ENCODE data around the gene BMP8B. TPM values are rescaled to one million over a fixed set of nuclear protein-coding genes. Genes with fewer than 3 reads are reported as not detected.

BMP8B gene
- polyA plus RNA-seq, 3 donors = 1.6 to 2.3 (median 2.3) TPM

DNA sequence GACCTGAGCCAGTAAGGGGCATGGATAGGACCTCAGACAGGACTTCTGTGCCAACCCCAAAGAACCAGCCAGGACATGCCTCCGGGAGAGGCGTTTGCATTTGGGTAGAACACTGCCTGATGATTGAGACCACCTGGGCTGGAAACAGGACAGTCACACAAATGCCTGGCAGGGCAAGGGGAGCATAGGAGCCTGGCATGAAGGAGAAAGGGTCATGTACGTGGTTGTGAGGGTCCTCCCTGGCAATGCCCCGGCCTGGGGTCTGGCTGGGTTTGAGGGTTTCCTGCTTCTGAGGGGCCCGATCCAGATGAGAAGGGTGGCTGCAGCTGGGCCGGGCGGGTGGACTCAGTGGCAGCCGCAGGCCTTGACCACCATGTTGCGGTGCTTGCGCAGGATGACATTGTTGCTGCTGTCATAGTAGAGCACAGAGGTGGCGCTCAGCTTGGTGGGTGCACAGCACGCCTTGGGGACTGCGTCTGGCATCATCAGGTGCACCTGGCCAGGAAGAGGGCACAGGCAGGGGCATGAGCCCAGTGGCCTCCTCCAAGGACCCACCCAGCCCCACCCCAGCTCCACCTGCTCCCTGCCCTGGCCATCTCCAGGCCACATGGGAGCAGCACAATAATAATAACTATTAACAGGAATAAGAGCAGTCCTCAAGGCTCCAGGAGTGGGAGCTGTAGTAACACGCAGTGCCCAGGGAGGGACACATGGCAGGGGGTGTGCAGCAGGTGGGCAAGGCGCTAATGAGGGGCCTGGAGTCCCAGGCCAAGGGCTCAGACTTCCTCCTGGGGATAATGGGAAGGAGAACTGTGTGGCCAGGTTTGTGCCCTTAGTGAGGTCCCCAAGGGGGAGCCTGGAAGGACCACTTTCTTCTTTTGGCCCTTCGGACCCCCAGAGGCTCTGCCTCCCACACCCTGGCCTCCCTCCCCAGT, 28.3 kb downstream of the BMP8B start:
- no peak for DNase-seq (ENCODE audit: low read depth in 3 of 3, low spot score in 2 of 3)

DNA sequence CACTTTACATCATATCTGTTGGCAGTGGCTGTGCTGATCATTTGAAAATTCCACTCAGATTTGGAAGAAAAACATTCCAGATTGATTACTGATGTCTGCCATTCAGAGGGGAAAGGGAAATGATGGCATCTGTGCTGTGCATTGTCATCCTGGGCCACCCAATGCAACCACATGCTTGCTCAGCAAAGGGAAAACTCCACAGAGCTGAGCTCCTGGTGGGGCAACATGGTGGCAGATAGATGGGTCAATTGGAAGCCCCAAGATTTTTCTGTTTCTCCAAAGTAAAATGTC, 29.3 kb downstream of the BMP8B start:
- no peak for DNase-seq (ENCODE audit: low read depth in 3 of 3, low spot score in 2 of 3)

DNA sequence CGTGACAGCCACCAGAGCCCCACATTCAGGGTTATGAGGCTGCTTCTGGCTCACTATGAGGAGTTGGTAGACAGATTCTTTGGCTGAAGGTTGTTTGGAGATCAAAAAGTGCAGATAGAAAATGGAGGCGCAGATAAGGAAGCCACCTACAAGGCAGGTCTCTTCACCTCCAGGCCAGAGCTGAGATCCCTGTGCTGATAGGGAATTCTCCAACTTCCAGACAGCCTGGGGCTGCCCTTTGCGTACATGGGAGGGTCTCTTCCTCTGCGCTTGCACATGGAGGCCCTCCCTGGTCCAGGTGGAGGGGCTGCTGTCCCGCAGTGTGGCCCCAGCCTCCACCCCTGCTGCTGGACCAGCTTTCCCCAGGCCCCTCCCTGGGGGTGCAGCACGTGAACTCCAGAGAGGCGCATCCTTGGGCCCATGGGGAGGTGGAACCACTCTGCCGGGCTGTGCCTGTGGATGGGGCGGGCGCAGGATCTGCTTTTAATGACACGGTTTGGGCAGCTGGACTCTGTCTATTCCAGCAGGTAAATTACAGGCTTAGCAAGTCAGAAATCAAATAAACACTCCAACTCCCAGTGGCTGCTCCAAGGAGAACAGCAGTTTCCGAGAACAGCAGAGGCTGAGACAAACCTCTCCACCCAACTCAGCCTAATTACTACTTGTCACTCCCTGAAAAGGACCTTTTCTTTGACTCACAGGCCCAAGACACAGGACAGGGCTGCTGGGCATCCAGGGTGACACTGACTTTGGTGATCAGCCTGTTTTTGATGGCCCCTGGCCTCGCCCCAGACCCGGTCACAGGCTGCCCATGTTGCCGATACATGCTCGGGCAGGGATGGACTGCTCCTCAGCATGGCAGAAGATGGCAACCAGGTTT, 29.9 kb downstream of the BMP8B start:
- DNase-seq (ENCODE audit: low read depth in 3 of 3, low spot score in 2 of 3) = no peak

DNA sequence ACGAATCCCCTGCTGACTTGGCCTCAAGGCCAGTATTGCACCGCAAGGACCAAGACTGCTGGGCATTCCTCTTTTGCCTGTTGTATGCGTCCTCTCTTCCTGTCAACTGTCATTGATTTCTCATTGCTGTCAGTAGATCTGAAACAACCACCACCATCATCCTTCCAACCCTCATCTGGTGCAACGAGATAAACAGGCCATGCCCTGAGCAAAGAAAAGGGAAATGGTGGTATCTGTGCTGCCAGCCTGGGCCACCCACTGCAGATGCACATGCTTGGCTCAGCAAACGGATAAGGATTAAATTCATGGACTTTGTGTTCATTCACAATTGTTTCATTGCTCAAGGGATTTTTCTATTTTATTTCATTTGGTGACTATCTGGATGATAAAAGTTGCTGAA, 31.2 kb downstream of the BMP8B start:
- DNase-seq (ENCODE audit: low read depth in 3 of 3, low spot score in 2 of 3) = no peak

DNA sequence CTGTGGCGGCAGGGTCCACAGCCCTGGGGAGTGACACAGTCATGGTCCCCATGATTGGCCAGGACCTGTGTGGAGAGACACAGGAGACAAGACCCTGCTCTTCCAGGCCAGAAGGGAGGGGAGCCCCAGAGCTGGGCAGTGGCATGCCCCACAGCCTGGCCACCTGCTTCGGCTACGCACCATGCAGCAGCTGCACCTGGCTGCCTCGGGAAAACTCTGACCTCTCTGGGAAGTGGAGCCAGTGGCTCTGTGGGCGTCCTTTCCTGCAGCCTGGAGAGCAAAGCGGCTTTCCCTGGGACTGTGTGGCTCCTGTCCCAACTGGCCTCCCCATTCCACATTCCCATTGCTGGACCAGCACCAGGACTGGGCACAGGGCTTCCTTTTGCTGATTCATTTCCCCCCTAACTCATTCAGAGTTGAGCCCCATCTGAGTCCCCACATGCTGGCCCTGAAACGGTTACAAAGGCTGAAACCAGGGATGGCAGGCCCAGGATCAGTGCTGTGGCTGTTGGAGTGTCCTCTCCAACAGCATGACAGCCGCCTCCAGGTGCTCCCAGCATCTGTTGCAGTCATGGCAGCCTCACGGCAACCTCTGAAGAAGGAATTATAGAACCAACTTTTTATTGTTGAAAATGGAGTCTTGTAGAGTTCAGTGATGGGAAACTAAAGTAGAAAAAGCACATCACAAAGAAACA, 32.6 kb downstream of the BMP8B start:
- DNase-seq (ENCODE audit: low read depth in 3 of 3, low spot score in 2 of 3) = no peak

DNA sequence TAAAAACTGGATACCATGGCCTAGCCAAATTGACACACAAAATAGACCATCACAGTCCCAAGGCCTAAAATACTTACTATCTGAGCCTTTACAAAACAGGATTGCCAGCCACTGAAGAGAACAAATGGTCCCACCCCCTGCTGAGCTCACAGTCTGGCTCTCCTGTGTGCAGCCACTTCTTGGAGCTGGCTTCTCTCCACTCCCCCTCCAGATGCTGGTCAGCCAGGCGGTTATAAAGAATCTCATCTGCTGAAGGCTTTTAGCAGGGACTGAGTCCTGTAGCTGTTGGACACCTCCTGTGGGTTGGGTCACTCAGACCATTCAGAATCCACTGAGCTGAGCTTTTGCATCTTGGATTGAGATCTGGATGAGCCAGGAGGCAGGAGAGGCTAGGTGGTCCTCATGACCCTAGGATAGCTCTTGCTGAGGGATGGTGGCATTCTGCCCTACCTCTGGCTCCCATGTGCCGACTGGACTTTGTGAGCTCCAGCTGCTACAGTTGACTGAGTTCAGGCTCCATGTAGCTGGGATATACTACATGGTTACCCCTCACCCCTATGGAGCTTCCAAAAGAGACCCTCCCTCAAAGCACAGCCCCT, 33.7 kb downstream of the BMP8B start:
- DNase-seq (ENCODE audit: low read depth in 3 of 3, low spot score in 2 of 3) = no peak

DNA sequence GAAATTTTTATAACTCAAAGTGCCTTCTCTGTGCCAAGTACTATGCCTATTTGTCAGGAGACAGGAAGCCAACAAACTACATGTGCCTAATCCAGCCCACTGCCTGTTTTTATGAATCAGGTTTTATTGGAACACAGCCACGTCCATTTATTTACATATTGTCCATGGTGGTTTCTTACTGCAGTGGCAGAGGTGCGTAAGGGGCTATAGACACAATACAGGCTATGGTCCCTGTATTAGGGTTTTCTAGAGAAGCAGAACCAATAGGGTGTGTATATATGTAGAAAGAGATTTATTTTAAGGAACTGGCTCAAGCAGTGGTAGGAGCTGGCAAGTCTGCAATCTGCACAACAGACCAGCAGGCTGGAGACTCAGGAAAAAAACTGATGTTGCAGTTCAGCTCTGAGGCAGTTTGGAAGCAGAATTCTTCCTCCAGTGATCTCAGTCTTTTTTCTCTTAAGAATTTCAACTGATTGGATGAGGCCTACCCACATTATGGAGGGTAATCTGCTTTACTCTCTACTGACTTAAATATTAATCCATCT, 34.6 kb downstream of the BMP8B start:
- DNase-seq (ENCODE audit: low read depth in 3 of 3, low spot score in 2 of 3) = no peak

DNA sequence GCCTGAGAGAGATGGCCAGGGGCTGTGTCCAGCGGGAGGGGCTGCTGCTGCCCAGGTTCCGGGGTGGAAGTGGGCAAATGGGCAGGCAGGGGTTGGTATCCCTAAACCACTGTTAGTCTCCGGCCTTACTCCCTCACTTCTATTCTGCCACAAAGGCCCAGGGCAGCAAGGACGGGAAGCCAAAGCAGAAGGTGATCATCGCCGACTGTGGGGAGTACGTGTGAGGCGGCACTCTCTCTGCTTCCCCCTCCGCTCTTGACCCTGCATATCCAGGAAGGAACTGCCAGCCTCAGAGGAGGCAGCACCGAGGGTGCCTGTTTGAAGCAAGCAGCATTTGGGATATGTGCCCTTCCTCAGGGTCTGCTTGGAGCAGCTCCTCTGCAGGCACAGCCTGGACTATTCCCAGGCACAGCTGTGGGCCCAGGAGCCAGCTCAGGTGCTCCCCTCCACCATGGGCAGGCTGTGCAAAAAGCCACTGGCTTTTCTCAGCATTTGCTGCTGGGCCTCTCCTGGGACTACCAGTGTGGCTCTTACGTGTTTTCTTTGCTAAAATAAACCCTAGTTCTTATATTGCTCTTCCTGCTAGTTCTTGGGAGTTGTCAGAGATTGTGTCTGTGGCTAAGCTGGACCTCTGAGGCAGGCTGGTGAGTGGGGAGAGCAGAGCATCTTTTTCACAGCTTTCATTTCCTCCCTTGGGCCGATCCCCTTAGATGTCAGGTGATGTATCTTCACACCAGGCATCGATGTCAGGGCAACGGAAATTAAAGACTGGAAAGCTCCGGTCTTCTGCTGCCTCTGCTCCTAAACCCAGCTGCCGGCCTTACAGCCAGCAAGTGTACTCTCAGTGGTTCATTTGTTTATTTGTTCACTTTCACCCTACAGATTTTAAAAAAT, 35.3 kb downstream of the BMP8B start:
- DNase-seq (ENCODE audit: low read depth in 3 of 3, low spot score in 2 of 3) = no peak

DNA sequence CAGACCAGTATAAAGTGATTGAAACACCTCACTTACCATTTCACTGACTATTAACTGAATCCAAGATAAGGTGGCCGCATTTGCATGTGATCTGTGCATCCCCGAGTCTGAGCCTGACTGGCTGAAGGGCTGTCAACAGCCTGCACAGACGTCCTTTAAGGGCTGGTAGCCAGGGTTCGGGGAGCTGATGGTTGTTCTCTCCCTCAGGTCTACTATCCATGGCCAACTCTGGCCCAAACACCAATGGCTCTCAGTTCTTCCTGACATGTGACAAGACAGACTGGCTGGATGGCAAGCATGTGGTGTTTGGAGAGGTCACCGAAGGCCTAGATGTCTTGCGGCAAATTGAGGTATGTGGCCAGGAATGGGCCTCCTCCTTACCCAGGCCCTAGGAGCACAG, 36.0 kb downstream of the BMP8B start:
- DNase-seq (ENCODE audit: low read depth in 3 of 3, low spot score in 2 of 3) = no peak

DNA sequence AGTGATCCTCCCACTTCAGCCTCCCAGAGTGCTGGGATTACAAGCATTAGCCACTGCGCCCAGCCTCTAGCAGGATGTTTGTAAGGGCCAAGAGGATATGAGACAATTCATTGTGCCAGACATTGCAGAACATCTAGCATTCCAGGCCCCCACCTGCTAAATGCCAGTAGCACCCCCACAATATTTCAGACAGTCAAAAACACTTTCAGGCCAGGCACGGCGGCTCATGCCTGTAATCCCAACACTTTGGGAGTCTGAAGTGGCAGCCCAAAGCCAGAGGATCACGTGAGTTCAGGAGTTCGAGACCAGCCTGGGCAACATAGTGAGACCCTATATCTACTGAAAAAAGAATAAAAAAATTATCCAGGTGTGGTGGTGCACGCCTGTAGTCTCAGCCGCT, 37.1 kb downstream of the BMP8B start:
- no peak for DNase-seq (ENCODE audit: low read depth in 3 of 3, low spot score in 2 of 3)

DNA sequence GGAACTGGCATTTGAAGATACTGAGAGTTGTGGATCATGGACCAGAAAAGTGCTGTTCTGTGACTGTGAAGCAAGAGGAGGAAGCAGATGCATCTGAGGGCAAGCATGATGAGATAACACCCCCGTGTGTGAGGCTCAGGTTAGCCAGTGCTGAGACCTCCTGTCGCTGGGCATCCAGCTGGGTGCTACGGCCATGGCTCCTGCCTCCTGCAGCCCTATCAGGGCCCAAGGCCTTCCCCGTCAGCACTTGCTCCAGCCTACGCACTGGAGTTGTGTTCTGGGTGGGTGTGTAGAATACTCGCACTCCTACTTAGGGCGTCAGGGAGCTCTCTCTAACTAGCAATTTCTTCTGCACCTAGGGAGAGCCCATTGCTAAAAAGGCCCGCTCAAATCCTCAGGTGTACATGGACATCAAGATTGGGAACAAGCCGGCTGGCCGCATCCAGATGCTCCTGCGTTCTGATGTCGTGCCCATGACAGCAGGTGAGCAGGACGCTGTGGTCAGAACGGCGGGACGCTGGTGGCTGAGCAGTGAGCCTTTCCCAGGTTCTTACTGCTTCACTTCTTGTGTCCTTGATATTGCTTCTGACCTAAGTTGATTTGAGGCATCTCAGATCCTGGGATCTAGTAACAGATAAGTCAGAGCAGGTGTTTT, 43.5 kb downstream of the BMP8B start:
- DNase-seq (ENCODE audit: low read depth in 3 of 3, low spot score in 2 of 3) = no peak

DNA sequence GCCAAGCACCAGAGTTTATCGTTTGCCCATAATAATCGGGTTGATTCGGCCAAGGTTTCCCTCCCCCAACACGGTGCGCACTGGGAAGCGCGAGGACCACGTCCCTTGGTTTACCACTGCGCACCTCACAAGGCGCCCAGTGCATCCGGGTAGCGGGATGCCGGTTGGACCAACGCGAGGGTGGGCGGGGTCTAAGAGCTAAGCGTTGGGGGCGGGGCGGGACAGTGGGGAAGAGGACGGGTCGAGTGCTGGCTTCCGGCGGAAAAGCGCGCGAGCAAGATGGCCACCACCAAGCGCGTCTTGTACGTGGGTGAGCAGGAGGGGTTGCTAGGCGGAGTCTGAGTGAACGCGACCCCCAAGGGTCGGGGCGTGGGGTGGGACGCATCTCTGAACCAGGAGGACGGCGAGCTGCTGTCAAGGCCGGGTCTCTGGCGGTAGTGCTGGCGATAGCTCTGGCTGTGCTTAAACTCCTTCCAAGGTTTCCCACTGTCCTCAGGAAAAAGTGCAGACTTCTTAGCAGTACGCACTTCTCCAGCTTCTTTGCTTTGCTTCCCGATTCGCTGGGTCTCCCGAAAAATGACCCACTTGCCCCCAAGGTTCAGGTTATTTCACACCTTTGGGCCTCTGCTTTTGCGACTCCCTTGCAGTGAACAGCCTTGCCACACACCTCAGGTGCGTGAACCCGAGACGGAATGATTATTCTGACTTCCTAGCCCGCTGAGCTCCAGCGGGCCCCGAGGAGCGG, 49.9 kb downstream of the BMP8B start, which contains the start of gene PPIE:
Gene PPIE, plus strand, starts transcription at position 261 of the 745 bp plus-strand sequence. Its CDS starts 19 bp downstream, at position 280.
- peak; percentile 68 to 87 (median 74) for DNase-seq (ENCODE audit: low read depth in 3 of 3, low spot score in 2 of 3)

DNA sequence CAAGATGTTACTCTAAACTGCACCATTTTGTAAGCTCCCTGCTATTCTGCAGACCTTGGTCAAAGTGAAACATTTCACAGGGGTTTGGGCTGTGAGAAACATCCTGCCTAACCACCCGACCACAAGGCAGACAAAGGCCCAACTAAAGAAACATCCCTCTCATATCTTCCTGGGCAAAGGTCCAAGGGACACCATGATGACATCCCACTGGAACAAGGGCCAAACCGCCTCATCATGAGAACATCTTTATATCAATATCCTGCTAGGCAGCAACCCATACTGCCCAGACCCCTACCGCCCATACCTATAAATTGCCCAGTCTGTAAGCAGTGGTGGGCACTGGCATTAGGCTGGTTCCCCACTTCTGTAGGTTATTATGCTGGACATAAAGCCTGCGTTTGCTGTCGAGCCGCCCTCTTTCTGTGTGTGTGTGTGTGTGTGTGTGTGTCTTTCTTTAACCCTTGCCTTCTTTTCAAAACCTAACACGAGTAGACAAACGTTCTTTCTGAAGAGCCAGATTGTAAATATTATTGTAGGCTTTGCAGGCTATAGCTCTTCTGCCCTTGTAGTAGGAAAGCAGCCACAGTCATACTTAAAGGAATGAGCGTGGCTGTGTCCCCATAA, 51.0 kb downstream of the BMP8B start:
- no peak for DNase-seq (ENCODE audit: low read depth in 3 of 3, low spot score in 2 of 3)

DNA sequence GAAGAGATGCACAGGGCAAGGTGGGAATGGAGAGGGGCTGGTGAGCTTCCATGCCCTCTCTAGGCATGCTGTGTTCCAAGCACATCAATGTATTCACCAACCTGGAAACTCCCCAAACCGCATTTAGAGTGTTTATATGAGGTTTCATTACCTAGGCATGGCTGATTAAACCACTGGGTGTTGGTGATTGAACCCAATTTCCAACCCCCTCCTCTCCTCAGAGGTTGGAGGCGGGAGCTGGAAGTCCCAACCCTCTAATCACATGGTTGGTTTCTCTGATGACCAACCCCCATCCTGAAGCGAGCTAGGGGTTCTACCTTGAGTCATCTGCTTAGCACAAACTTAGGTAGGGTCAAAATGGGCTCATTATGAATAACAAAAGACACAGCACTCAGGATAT, 52.9 kb downstream of the BMP8B start:
- DNase-seq (ENCODE audit: low read depth in 3 of 3, low spot score in 2 of 3) = no peak

DNA sequence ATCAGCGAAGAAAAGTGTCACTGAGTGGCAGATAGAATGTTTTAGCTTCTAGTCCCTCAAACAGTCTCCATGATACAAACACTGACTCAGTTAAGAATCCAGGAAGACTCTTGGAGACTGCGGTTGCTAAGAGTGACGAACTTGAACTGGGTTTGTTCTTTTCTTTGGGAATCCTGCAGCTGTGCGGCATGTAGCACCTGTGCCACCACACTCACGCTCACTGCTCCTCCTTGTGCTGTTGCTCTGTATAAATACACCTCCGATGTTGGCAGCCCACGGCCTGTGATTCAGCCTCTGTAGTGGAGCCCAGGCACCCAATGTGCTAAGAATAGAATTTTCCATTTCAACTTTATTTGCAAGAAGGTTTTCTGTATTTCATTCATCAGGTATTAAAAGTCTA, 55.5 kb downstream of the BMP8B start:
- no peak for DNase-seq (ENCODE audit: low read depth in 3 of 3, low spot score in 2 of 3)

DNA sequence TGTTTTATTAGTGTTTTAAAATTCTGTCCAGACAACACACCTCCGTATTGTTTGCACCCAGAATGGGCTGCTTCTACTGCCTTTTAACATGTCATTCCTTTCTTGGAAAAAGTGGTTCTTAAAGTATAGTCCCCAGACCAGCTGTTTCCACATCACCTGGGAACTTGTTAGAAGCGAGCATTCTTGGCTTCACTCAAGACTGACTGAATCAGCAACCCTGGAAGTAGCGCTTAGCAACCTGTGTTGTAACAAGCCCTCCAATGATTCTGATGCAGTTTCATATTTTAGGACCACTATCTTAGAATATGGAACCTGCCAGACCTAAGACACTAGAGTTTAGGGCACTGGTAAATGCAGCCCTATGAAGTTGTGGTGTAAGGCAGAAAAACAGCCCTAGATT, 55.9 kb downstream of the BMP8B start:
- no peak for DNase-seq (ENCODE audit: low read depth in 3 of 3, low spot score in 2 of 3)

DNA sequence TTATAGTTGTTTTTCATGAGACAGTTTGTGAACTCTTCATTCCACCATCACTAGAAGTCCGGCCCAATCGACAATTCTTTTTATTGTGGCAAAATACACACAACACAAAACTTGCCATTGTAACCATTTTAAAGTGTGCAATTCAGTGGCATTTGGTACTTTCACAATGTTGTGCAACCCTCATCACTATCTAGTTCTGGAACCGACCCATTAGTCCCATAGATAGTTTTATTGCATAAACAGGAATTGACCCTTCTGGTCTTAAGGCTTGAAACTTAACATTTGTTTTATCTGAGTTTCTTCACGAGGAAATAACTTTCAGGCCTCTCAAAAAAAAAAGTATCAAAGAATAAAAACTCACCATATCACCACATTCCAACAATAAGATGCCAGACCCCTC, 58.8 kb downstream of the BMP8B start:
- DNase-seq (ENCODE audit: low read depth in 3 of 3, low spot score in 2 of 3) = no peak

DNA sequence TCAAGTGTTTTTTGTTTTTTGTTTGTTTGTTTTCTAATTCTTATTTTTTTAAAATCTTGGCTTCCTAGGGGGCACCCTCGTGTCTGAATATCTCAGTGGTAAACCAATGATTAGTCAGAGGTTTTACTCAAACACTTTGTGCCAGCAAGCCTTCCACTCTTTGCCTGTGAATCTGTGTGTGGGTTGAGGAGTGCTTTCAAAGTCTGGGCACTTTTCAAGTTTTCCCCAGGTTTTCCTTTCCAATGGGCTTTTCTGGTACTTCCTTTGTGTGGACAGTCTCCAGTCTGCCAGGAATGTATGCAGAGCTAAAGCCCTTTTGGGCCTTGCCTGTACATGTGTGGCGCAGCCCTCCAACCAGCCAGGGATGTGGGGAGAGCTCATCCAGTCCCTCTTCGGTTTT, 59.6 kb downstream of the BMP8B start:
- DNase-seq (ENCODE audit: low read depth in 3 of 3, low spot score in 2 of 3) = no peak

Data from right renal cortex interstitium (tissue), 3 donors.